IgD-negative memory B cell (primary cell): ENCODE results near the gene TELO2. TPM values are rescaled to one million over a fixed set of nuclear protein-coding genes. Genes with fewer than 3 reads are reported as not detected.
A peak's percentile ranks its signal among the peaks of the same experiment; 100 is the strongest.

ENCODE experiments used
- H3K27ac Mint-ChIP-seq, 3 donors: one replicate each; pipeline ENCODE4 v1.8.0; 2020 to 2022; ENCODE audit warnings: mild to moderate bottlenecking in 3 of 3, mixed read lengths in 3 of 3, moderate library complexity in 1 of 3
- H3K27me3 Mint-ChIP-seq: one replicate; pipeline ENCODE4 v1.8.0; 2021; ENCODE audit warnings: mixed read lengths
- H3K36me3 Mint-ChIP-seq: one replicate; pipeline ENCODE4 v1.8.0; 2020; ENCODE audit warnings: mild to moderate bottlenecking, mixed read lengths
- H3K4me1 Mint-ChIP-seq, 3 donors: one replicate each; pipeline ENCODE4 v1.8.0; 2020 to 2022; ENCODE audit warnings: mixed read lengths in 3 of 3, mild to moderate bottlenecking in 1 of 3
- H3K4me3 Mint-ChIP-seq, 4 donors: one replicate each; pipeline ENCODE4 v1.8.0; 2020 to 2022; ENCODE audit warnings: mild to moderate bottlenecking in 4 of 4, mixed read lengths in 4 of 4, moderate library complexity in 3 of 4
- H3K9me3 Mint-ChIP-seq, 3 donors: one replicate each; pipeline ENCODE4 v1.8.0; 2020 to 2021; ENCODE audit warnings: mixed read lengths in 3 of 3, mild to moderate bottlenecking in 1 of 3
- polyA plus RNA-seq: library from polyadenylated mRNA; unstranded; fragments of 300-500 nt; fragmentation: Illumina TruSeq; gene quantifications from one replicate; pipeline ENCODE4 v1.2.3, GENCODE V29; 2021

Gene TELO2
- polyA plus RNA-seq, 1 donor from 2014 or later = 37.4 TPM

- Mint-ChIP-seq H3K4me1 (no peaks in the 10 kb centered on the region), H3K9me3 (no peaks in the 10 kb centered on the region), H3K27me3 (no peaks in the 10 kb centered on the region), H3K27ac (no peak overlapping the region), H3K4me3 (no peak overlapping the region), H3K36me3 (no peaks in the 10 kb centered on the region)
Observed at GRCh38 chr16:1506494-1507213, 13.5 kb downstream of the TELO2 start.

- H3K4me1 Mint-ChIP-seq = no peaks in the 10 kb centered on the region
Observed at GRCh38 chr16:1508494-1509187, 15.5 kb downstream of the TELO2 start.

GRCh38 chr16:1509307-1510221 is 16.4 kb downstream of the TELO2 start:
- Mint-ChIP-seq H3K9me3 (no peaks in the 10 kb centered on the region), H3K4me3 (no peak overlapping the region), H3K36me3 (no peaks in the 10 kb centered on the region), H3K27me3 (no peaks in the 10 kb centered on the region), H3K4me1 (no peaks in the 10 kb centered on the region), H3K27ac (no peak overlapping the region)

More at GRCh38 chr16:1508494-1509187, 15.5 kb downstream of the TELO2 start:
- no peaks in the 10 kb centered on the region for H3K9me3 Mint-ChIP-seq
- no peak overlapping the region for H3K4me3 Mint-ChIP-seq
- no peaks in the 10 kb centered on the region for H3K36me3 Mint-ChIP-seq
- H3K27ac Mint-ChIP-seq = no peak overlapping the region
- H3K27me3 Mint-ChIP-seq = no peaks in the 10 kb centered on the region

GRCh38 chr16:1510272-1510671 is 17.1 kb downstream of the TELO2 start:
- peak overlapping the region in 1 of 4 donors; percentile 28 for H3K4me3 Mint-ChIP-seq
- no peak overlapping the region for H3K27ac Mint-ChIP-seq

GRCh38 chr16:1510941-1511351 is 17.8 kb downstream of the TELO2 start:
- H3K9me3 Mint-ChIP-seq = peaks cover 2 to 5% (median 4%) of the 10 kb centered on the region in 3 donors
- no peaks in the 10 kb centered on the region for H3K27me3 Mint-ChIP-seq
- H3K4me1 Mint-ChIP-seq = no peaks in the 10 kb centered on the region
- H3K27ac Mint-ChIP-seq = no peak overlapping the region
- no peaks in the 10 kb centered on the region for H3K36me3 Mint-ChIP-seq
- no peak overlapping the region for H3K4me3 Mint-ChIP-seq

More at GRCh38 chr16:1510272-1510671, 17.1 kb downstream of the TELO2 start:
- H3K36me3 Mint-ChIP-seq = no peaks in the 10 kb centered on the region
- H3K9me3 Mint-ChIP-seq = peaks cover 2 to 4% (median 3%) of the 10 kb centered on the region in 3 donors
- no peaks in the 10 kb centered on the region for H3K27me3 Mint-ChIP-seq
- H3K4me1 Mint-ChIP-seq = no peaks in the 10 kb centered on the region

- Mint-ChIP-seq H3K27me3 (no peaks in the 10 kb centered on the region), H3K27ac (no peak overlapping the region), H3K36me3 (no peaks in the 10 kb centered on the region), H3K9me3 (peaks cover 2 to 5% (median 4%) of the 10 kb centered on the region in 3 donors), H3K4me3 (peak overlapping the region in 1 of 4 donors; percentile 51), H3K4me1 (peaks cover 0 to 2% (median 0%) of the 10 kb centered on the region in 3 donors)
Observed at GRCh38 chr16:1511662-1512569, 18.8 kb downstream of the TELO2 start.

GRCh38 chr16:1512774-1513173 is 19.6 kb downstream of the TELO2 start:
- no peak overlapping the region for H3K27ac Mint-ChIP-seq
- H3K36me3 Mint-ChIP-seq = no peaks in the 10 kb centered on the region
- H3K4me3 Mint-ChIP-seq = peak overlapping the region in 1 of 4 donors; percentile 77

GRCh38 chr16:1514507-1514906 is 21.3 kb downstream of the TELO2 start:
- Mint-ChIP-seq H3K4me3 (no peak overlapping the region), H3K27ac (no peak overlapping the region), H3K36me3 (no peaks in the 10 kb centered on the region), H3K27me3 (no peaks in the 10 kb centered on the region), H3K4me1 (peaks cover 0 to 2% (median 0%) of the 10 kb centered on the region in 3 donors), H3K9me3 (peaks cover 2 to 5% (median 4%) of the 10 kb centered on the region in 3 donors)

More at GRCh38 chr16:1512774-1513173, 19.6 kb downstream of the TELO2 start:
- H3K9me3 Mint-ChIP-seq = peaks cover 2 to 5% (median 4%) of the 10 kb centered on the region in 3 donors
- H3K4me1 Mint-ChIP-seq = peaks cover 0 to 2% (median 0%) of the 10 kb centered on the region in 3 donors
- no peaks in the 10 kb centered on the region for H3K27me3 Mint-ChIP-seq

GRCh38 chr16:1518626-1519135 is 25.5 kb downstream of the TELO2 start:
- H3K36me3 Mint-ChIP-seq = no peaks in the 10 kb centered on the region
- peak overlapping the region in 1 of 3 donors; percentile 92 for H3K27ac Mint-ChIP-seq
- H3K4me3 Mint-ChIP-seq = no peak overlapping the region
- peaks cover 2 to 5% (median 4%) of the 10 kb centered on the region in 3 donors for H3K9me3 Mint-ChIP-seq
- H3K27me3 Mint-ChIP-seq = no peaks in the 10 kb centered on the region
- peaks cover 0 to 2% (median 0%) of the 10 kb centered on the region in 3 donors for H3K4me1 Mint-ChIP-seq

- Mint-ChIP-seq H3K27me3 (no peaks in the 10 kb centered on the region), H3K27ac (no peak overlapping the region), H3K4me3 (no peak overlapping the region), H3K9me3 (peaks cover 1 to 4% (median 2%) of the 10 kb centered on the region in 3 donors), H3K36me3 (no peaks in the 10 kb centered on the region), H3K4me1 (peaks cover 0 to 2% (median 0%) of the 10 kb centered on the region in 3 donors)
Observed at GRCh38 chr16:1519831-1520230, 26.7 kb downstream of the TELO2 start.

GRCh38 chr16:1520461-1520860 is 27.3 kb downstream of the TELO2 start:
- H3K36me3 Mint-ChIP-seq = no peaks in the 10 kb centered on the region
- no peaks in the 10 kb centered on the region for H3K27me3 Mint-ChIP-seq
- H3K4me3 Mint-ChIP-seq = no peak overlapping the region
- no peak overlapping the region for H3K27ac Mint-ChIP-seq
- peaks cover 0 to 2% (median 0%) of the 10 kb centered on the region in 3 donors for H3K9me3 Mint-ChIP-seq
- peaks cover 0 to 2% (median 0%) of the 10 kb centered on the region in 3 donors for H3K4me1 Mint-ChIP-seq

- peaks cover 1% of the 10 kb centered on the region for H3K27me3 Mint-ChIP-seq
- H3K27ac Mint-ChIP-seq = no peak overlapping the region
- H3K36me3 Mint-ChIP-seq = no peaks in the 10 kb centered on the region
- peaks cover 0 to 4% (median 2%) of the 10 kb centered on the region in 3 donors for H3K4me1 Mint-ChIP-seq
- H3K9me3 Mint-ChIP-seq = no peaks in the 10 kb centered on the region
- H3K4me3 Mint-ChIP-seq = no peak overlapping the region
Observed at GRCh38 chr16:1523581-1524245, 30.6 kb downstream of the TELO2 start.

GRCh38 chr16:1524366-1524765 is 31.2 kb downstream of the TELO2 start:
- H3K4me1 Mint-ChIP-seq = peaks cover 0 to 4% (median 2%) of the 10 kb centered on the region in 3 donors
- no peak overlapping the region for H3K27ac Mint-ChIP-seq
- no peaks in the 10 kb centered on the region for H3K9me3 Mint-ChIP-seq
- peaks cover 1% of the 10 kb centered on the region for H3K27me3 Mint-ChIP-seq
- no peak overlapping the region for H3K4me3 Mint-ChIP-seq
- peaks cover under 1% of the 10 kb centered on the region for H3K36me3 Mint-ChIP-seq
